ENCODE data around the gene CKMT2.
"Not testable (repeated sequence)": the region's sequence is repeated elsewhere in the genome, so short reads cannot be mapped to it uniquely, and the experiment has no call there.

CKMT2 gene

GRCh38 chr5:81265101-81265500 is 32.0 kb downstream of the CKMT2 start:
- Histone ChIP-seq H3K36me3 (ENCODE audit: insufficient read depth, low read length) (no peaks in the 10 kb centered on the region), H3K27ac (no peak overlapping the region), H3K4me3 (no peak overlapping the region), H3K9me3 (ENCODE audit: low read depth, low read length) (no peaks in the 10 kb centered on the region), H3K9ac (ENCODE audit: insufficient read length) (no peak overlapping the region)
- TF ChIP-seq FOXP2 (optimal IDR thresholded peaks at IDR 0.05; ENCODE audit: control extremely low read depth, extremely low read length, insufficient read depth) (no peak), POLR2AphosphoS5 (IDR thresholded peaks at IDR 0.05; ENCODE audit: borderline replicate concordance, low read depth, low read length) (no peak), EZH2 (IDR thresholded peaks at IDR 0.05) (no peak)
- DNase-seq (ENCODE audit: low read depth, low spot score) = no peak

- Histone ChIP-seq H3K27ac (peak overlapping the region; percentile 32; the same call in 1 of the 2 replicates), H3K36me3 (ENCODE audit: insufficient read depth, low read length) (no peaks in the 10 kb centered on the region), H3K4me3 (no peak overlapping the region), H3K9ac (ENCODE audit: insufficient read length) (no peak overlapping the region), H3K9me3 (ENCODE audit: low read depth, low read length) (no peaks in the 10 kb centered on the region)
- DNase-seq (ENCODE audit: low read depth, low spot score) = peak; percentile 39
- TF ChIP-seq FOXP2 (optimal IDR thresholded peaks at IDR 0.05; ENCODE audit: control extremely low read depth, extremely low read length, insufficient read depth) (no peak), POLR2AphosphoS5 (IDR thresholded peaks at IDR 0.05; ENCODE audit: borderline replicate concordance, low read depth, low read length) (no peak), EZH2 (IDR thresholded peaks at IDR 0.05) (no peak)
These were observed 35.5 kb downstream of the CKMT2 start for GRCh38 chr5:81268521-81269196.

- no peak for DNase-seq (ENCODE audit: low read depth, low spot score)
- H3K9ac ChIP-seq (ENCODE audit: insufficient read length) = no peak overlapping the region
- no peaks in the 10 kb centered on the region for H3K36me3 ChIP-seq (ENCODE audit: insufficient read depth, low read length)
- H3K4me3 ChIP-seq = no peak overlapping the region
- H3K9me3 ChIP-seq (ENCODE audit: low read depth, low read length) = no peaks in the 10 kb centered on the region
- peak overlapping the region; percentile 11; the same call in 1 of the 2 replicates for H3K27ac ChIP-seq
- TF ChIP-seq FOXP2 (optimal IDR thresholded peaks at IDR 0.05; ENCODE audit: control extremely low read depth, extremely low read length, insufficient read depth) (no peak), POLR2AphosphoS5 (IDR thresholded peaks at IDR 0.05; ENCODE audit: borderline replicate concordance, low read depth, low read length) (no peak), EZH2 (IDR thresholded peaks at IDR 0.05) (no peak)
These were observed 36.8 kb downstream of the CKMT2 start for GRCh38 chr5:81269751-81270393.

GRCh38 chr5:81270394-81271027 is 37.4 kb downstream of the CKMT2 start:
- H3K9ac ChIP-seq (ENCODE audit: insufficient read length); H3K9me3 ChIP-seq (ENCODE audit: low read depth, low read length); DNase-seq (ENCODE audit: low read depth, low spot score); H3K36me3 ChIP-seq (ENCODE audit: insufficient read depth, low read length); H3K4me3 ChIP-seq; H3K27ac ChIP-seq: not testable (repeated sequence)

- H3K4me3 ChIP-seq = no peak overlapping the region
- no peak overlapping the region for H3K27ac ChIP-seq
- no peak for TF ChIP-seq POLR2AphosphoS5 (IDR thresholded peaks at IDR 0.05; ENCODE audit: borderline replicate concordance, low read depth, low read length)
- no peak for TF ChIP-seq EZH2 (IDR thresholded peaks at IDR 0.05)
- no peak for TF ChIP-seq FOXP2 (optimal IDR thresholded peaks at IDR 0.05; ENCODE audit: control extremely low read depth, extremely low read length, insufficient read depth)
- H3K9ac ChIP-seq (ENCODE audit: insufficient read length) = no peak overlapping the region
- DNase-seq (ENCODE audit: low read depth, low spot score) = no peak
- no peaks in the 10 kb centered on the region for H3K36me3 ChIP-seq (ENCODE audit: insufficient read depth, low read length)
- H3K9me3 ChIP-seq (ENCODE audit: low read depth, low read length) = no peaks in the 10 kb centered on the region
These were observed 50.9 kb downstream of the CKMT2 start for GRCh38 chr5:81283976-81284375.

- no peak overlapping the region for H3K27ac ChIP-seq
- no peak overlapping the region for H3K4me3 ChIP-seq
- H3K9me3 ChIP-seq (ENCODE audit: low read depth, low read length) = peaks cover 3% of the 10 kb centered on the region; the same call in 1 of the 2 replicates
- no peak overlapping the region for H3K9ac ChIP-seq (ENCODE audit: insufficient read length)
- H3K36me3 ChIP-seq (ENCODE audit: insufficient read depth, low read length) = no peaks in the 10 kb centered on the region
- no peak for DNase-seq (ENCODE audit: low read depth, low spot score)
- TF ChIP-seq POLR2AphosphoS5 (IDR thresholded peaks at IDR 0.05; ENCODE audit: borderline replicate concordance, low read depth, low read length) (no peak), FOXP2 (optimal IDR thresholded peaks at IDR 0.05; ENCODE audit: control extremely low read depth, extremely low read length, insufficient read depth) (no peak)
These were observed 53.0 kb downstream of the CKMT2 start for GRCh38 chr5:81286059-81286617.

- DNase-seq (ENCODE audit: low read depth, low spot score) = no peak
- TF ChIP-seq EZH2 (IDR thresholded peaks at IDR 0.05) = no peak
- TF ChIP-seq POLR2AphosphoS5 (IDR thresholded peaks at IDR 0.05; ENCODE audit: borderline replicate concordance, low read depth, low read length) = no peak
- no peak for TF ChIP-seq FOXP2 (optimal IDR thresholded peaks at IDR 0.05; ENCODE audit: control extremely low read depth, extremely low read length, insufficient read depth)
- no peaks in the 10 kb centered on the region for H3K36me3 ChIP-seq (ENCODE audit: insufficient read depth, low read length)
- no peak overlapping the region for H3K9ac ChIP-seq (ENCODE audit: insufficient read length)
- no peak overlapping the region for H3K27ac ChIP-seq
- H3K9me3 ChIP-seq (ENCODE audit: low read depth, low read length) = peaks cover 4% of the 10 kb centered on the region
- no peak overlapping the region for H3K4me3 ChIP-seq
These were observed 54.9 kb downstream of the CKMT2 start for GRCh38 chr5:81288021-81288433.

GRCh38 chr5:81290146-81290545 is 57.0 kb downstream of the CKMT2 start:
- no peak for DNase-seq (ENCODE audit: low read depth, low spot score)
- Histone ChIP-seq H3K27ac (no peak overlapping the region), H3K9me3 (ENCODE audit: low read depth, low read length) (peaks cover 9% of the 10 kb centered on the region)

More at GRCh38 chr5:81290146-81290545, 57.0 kb downstream of the CKMT2 start:
- H3K9ac ChIP-seq (ENCODE audit: insufficient read length) = no peak overlapping the region
- TF ChIP-seq POLR2AphosphoS5 (IDR thresholded peaks at IDR 0.05; ENCODE audit: borderline replicate concordance, low read depth, low read length) (no peak), FOXP2 (optimal IDR thresholded peaks at IDR 0.05; ENCODE audit: control extremely low read depth, extremely low read length, insufficient read depth) (no peak), EZH2 (IDR thresholded peaks at IDR 0.05) (no peak)
- no peak overlapping the region for H3K4me3 ChIP-seq
- peaks cover 7% of the 10 kb centered on the region for H3K36me3 ChIP-seq (ENCODE audit: insufficient read depth, low read length)
